GM12873 (cell line): Measurements from ENCODE around the gene SLC29A1.

Source experiments
- TF ChIP-seq, protein P1 (sequence below): IDR thresholded peaks from 2 replicates; pipeline ENCODE4 v1.5.1; 2012; ENCODE audit warnings: low read depth, mild to moderate bottlenecking, moderate library complexity, low read length, control low read depth; ENCODE audit not compliant: insufficient read depth; ENCODE audit errors: missing control alignments

Gene SLC29A1

GRCh38 chr6:44201200-44201599, 22.2 kb upstream of the SLC29A1 start:
- TF ChIP-seq, protein P1, sequence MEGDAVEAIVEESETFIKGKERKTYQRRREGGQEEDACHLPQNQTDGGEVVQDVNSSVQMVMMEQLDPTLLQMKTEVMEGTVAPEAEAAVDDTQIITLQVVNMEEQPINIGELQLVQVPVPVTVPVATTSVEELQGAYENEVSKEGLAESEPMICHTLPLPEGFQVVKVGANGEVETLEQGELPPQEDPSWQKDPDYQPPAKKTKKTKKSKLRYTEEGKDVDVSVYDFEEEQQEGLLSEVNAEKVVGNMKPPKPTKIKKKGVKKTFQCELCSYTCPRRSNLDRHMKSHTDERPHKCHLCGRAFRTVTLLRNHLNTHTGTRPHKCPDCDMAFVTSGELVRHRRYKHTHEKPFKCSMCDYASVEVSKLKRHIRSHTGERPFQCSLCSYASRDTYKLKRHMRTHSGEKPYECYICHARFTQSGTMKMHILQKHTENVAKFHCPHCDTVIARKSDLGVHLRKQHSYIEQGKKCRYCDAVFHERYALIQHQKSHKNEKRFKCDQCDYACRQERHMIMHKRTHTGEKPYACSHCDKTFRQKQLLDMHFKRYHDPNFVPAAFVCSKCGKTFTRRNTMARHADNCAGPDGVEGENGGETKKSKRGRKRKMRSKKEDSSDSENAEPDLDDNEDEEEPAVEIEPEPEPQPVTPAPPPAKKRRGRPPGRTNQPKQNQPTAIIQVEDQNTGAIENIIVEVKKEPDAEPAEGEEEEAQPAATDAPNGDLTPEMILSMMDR = no peak

- TF ChIP-seq, protein P1 = no peak
Measured at GRCh38 chr6:44201638-44202303, 21.6 kb upstream of the SLC29A1 start.

GRCh38 chr6:44202332-44202971, 20.9 kb upstream of the SLC29A1 start:
- TF ChIP-seq, protein P1 = no peak

DNA sequence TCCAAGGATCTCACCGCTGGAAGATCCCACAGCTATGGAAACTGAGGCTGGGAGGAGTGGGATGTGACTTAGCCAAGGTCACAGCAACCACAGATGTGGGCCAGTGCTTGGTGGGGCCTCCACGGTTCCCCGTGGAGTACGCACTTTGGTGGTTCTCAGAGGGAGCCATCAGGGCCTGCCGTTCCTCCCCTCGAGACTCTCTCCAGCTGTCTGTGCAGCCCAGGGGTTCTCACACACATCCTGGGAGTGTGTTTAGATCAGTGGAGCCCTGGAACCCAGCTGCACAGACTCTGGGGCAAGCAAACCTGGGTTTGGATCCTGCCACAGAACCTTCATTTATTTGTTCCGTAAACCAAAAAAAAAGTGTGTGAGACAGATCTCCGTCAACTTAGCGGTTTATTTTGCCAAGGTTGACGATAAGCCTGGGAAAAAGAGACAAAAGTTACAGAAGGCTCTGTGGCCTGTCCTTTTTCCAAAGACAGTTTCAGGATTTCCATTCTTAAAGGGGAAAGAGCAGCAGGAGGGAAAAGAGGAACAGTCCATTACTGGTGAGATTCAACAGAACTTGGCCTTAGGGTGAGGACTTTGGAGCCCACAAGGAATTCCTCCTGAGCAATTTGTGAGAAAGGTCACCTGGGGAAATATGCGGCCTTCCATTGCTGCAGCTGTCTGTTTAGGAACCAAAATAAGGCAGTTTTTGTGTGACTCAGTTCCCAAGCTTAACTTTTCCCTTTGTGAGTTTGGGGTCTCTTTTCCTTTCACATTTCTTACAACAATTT, 20.2 kb upstream of the SLC29A1 start:
- TF ChIP-seq, protein P1 = no peak

- TF ChIP-seq, protein P1 = no peak
Measured at GRCh38 chr6:44203955-44204354, 19.4 kb upstream of the SLC29A1 start.

GRCh38 chr6:44207966-44208365, 15.4 kb upstream of the SLC29A1 start:
- TF ChIP-seq, protein P1 = no peak

DNA sequence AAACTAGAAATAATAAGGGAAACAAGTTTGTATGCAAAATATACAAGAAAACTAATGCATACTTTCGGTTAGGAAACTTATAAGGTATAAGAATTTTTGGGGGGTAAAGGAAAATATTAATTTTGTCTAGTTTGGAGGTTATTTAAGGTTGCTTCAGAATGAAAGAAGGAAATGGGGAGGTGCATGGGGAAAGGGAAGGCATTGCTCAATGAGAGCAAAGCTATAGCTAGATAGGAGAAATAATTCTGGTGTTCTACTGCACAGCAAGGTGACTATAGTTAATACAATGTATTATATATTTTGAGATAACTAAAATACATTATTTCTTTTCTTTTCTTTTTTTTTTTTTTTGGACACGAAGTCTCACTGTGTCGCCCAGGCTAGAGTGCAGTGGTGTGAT, 12.1 kb upstream of the SLC29A1 start:
- TF ChIP-seq, protein P1 = no peak
